Fibroblast of mammary gland (primary cell): ENCODE results near the gene VWA5B2.

Experiments used
- DNase-seq: peaks from one replicate; pipeline ENCODE4 v3.0.0-alpha.2; 2010; ENCODE audit warnings: low read depth
- H3K4me3 ChIP-seq: 2 replicates; pipeline ENCODE4 v1.5.1; 2011; ENCODE audit warnings: low read depth, mild to moderate bottlenecking, low read length, moderate library complexity; ENCODE audit not compliant: control insufficient read depth
- CTCF ChIP-seq: conservative IDR thresholded peaks from 2 replicates; pipeline ENCODE4 v1.5.1; 2011; ENCODE audit warnings: low read depth, low read length, inconsistent platforms; ENCODE audit not compliant: control insufficient read depth, insufficient read depth

The VWA5B2 gene

DNA sequence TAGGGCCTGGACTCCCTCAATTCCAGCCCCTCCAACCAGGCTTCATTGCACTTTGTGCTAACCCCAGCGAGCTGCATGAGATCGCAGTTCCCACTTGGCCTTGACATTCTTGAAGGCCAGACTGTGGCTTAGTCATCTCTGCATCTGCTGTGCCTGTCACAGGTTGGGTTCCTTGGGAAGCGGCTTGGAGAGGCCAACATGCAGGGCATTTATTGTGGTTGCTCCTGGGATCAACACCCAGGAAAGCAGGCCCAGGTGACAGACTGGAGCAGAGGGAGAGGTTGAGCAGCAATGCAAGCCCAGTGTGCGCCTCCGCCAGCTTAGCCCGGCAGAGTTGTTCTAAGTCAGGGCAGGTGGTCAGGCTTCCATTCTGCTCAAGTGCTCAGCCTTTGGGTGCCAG is 32.8 kb upstream of the VWA5B2 start:
- H3K4me3 ChIP-seq, result no peak overlapping the region
- no peak for DNase-seq
- no peak for TF ChIP-seq CTCF

- H3K4me3 ChIP-seq, result no peak overlapping the region
- DNase-seq, result no peak
- no peak for TF ChIP-seq CTCF
Measured at GRCh38 chr3:184198509-184198908, 30.9 kb upstream of the VWA5B2 start.

GRCh38 chr3:184200825-184201224 is 28.6 kb upstream of the VWA5B2 start:
- no peak for TF ChIP-seq CTCF
- DNase-seq, result no peak
- H3K4me3 ChIP-seq, result no peak overlapping the region

DNA sequence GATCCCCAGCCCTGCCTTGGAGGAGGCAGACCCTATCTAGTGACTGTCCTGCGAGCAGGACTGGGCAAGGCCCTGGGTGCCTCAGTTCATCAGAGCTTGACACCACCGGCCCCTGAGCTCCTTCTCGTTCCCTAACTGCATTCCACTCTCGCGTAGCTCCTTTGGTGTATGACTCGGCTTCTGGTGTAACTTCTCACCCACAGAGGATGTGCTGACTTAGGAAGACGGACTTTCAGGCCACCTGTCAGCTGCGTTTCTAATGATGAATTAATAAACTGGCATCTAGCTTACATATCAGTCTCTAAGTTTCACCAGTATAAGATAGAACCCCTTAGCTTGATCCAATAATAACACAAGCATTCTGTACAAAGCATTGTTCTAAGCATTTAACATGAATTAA is 25.9 kb upstream of the VWA5B2 start:
- no peak for DNase-seq
- no peak for TF ChIP-seq CTCF
- no peak overlapping the region for H3K4me3 ChIP-seq

DNA sequence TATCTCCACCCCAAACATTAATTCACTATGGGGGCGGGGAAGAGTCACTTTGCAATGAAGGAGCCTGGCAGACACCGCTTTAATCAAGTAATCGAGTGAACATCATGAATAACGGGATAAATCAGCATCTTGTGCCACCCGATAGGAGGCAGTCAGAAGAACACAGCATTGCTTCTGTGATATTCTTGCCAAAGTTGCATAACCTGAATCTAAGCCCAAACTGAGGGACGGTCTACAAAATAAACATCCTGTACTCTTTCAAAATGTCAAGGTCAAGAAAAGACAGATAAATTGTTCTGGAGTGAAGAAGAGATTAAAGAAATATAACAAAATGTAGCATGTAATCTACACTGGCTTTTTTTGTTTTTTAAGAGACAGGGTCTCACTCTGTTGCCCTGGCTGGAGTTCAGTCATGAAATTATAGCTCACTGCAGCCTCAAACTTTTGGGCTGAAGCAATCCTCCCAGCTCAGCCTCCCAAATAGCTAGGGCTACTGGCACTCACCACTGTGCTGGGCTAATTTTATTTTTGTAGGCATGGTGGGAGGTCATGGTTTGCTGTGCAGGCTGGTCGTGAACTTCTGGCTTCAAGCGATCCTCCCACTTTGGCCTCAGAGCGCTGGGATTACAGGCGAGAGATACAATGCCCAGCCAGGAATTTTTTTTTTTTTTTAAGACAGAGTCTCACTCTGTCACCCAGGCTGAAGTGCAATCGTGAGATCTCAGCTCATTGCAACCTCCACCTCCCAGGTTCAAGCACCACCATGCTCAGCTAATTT is 20.1 kb upstream of the VWA5B2 start:
- no peak for DNase-seq
- no peak overlapping the region for H3K4me3 ChIP-seq
- no peak for TF ChIP-seq CTCF

- no peak for TF ChIP-seq CTCF
- DNase-seq, result no peak
- no peak overlapping the region for H3K4me3 ChIP-seq
Measured at GRCh38 chr3:184211297-184211696, 18.1 kb upstream of the VWA5B2 start.

- no peak for TF ChIP-seq CTCF
- DNase-seq, result no peak
- no peak overlapping the region for H3K4me3 ChIP-seq
Measured at GRCh38 chr3:184211718-184212117, 17.7 kb upstream of the VWA5B2 start.
